Measurements from ENCODE around the gene SOSTDC1. TPM values are rescaled to one million over a fixed set of nuclear protein-coding genes. Genes with fewer than 3 reads are reported as not detected.

The SOSTDC1 gene
- not detected for total RNA-seq

GRCh38 chr7:16465469-16466361, at the start of gene SOSTDC1:
SOSTDC1 (minus strand) TSS chr7:16465738; CDS start chr7:16465668, 70 bp downstream.
- DNase-seq, result no peak
- CTCF ChIA-PET, result no interaction called here
- intact Hi-C loops (cut with micrococcal nuclease), result no loop called here
- H3K36me3 Mint-ChIP-seq (ENCODE audit: low read depth), result no peaks in the 10 kb centered on the region
- no peak for ATAC-seq
- no peak within 1 kb of the TSS for H3K4me3 Mint-ChIP-seq
- POLR2A ChIA-PET, result no interaction called here
- peaks cover 2% of the 10 kb centered on the region for H3K4me1 Mint-ChIP-seq (ENCODE audit: low read depth)
- no peaks in the 10 kb centered on the region for H3K9me3 Mint-ChIP-seq
- peaks cover 12% of the 10 kb centered on the region for H3K27me3 Mint-ChIP-seq
- H3K27ac Mint-ChIP-seq, result no peak within 1 kb of the TSS
- TF ChIP-seq CTCF (IDR thresholded peaks at IDR 0.05), result no peak

- intact Hi-C loops (cut with micrococcal nuclease), result no loop called here
- no peaks in the 10 kb centered on the region for H3K36me3 Mint-ChIP-seq (ENCODE audit: low read depth)
- H3K27me3 Mint-ChIP-seq, result no peaks in the 10 kb centered on the region
- TF ChIP-seq CTCF (IDR thresholded peaks at IDR 0.05), result no peak
- no peak for DNase-seq
- POLR2A ChIA-PET, result no interaction called here
- H3K4me3 Mint-ChIP-seq, result no peak overlapping the region
- H3K4me1 Mint-ChIP-seq (ENCODE audit: low read depth), result no peaks in the 10 kb centered on the region
- no peaks in the 10 kb centered on the region for H3K9me3 Mint-ChIP-seq
- CTCF ChIA-PET, result interaction anchor here (1.5 to 3.8 kb wide), 2 partner anchors 10 kb away, joined by 4 to 8 read pairs; no protein-coding TSS in a partner anchor
- no peak for ATAC-seq
- no peak overlapping the region for H3K27ac Mint-ChIP-seq
Observed at GRCh38 chr7:16514729-16515128, 49.2 kb upstream of the SOSTDC1 start.

- TF ChIP-seq CTCF (IDR thresholded peaks at IDR 0.05), result no peak
- no peak for ATAC-seq
- no peaks in the 10 kb centered on the region for H3K4me1 Mint-ChIP-seq (ENCODE audit: low read depth)
- intact Hi-C loops (cut with micrococcal nuclease), result no loop called here
- no peak for DNase-seq
- no peaks in the 10 kb centered on the region for H3K9me3 Mint-ChIP-seq
- H3K27me3 Mint-ChIP-seq, result no peaks in the 10 kb centered on the region
- H3K4me3 Mint-ChIP-seq, result no peak overlapping the region
- H3K27ac Mint-ChIP-seq, result no peak overlapping the region
- ChIA-PET POLR2A (no interaction called here), CTCF (interaction anchor here (1.2 to 3.8 kb wide), 3 partner anchors 8 to 10 kb away, joined by 3 to 8 read pairs (median 4); no protein-coding TSS in a partner anchor)
- H3K36me3 Mint-ChIP-seq (ENCODE audit: low read depth), result no peaks in the 10 kb centered on the region
Observed at GRCh38 chr7:16514271-16514670, 48.7 kb upstream of the SOSTDC1 start.

GRCh38 chr7:16512097-16512496, 46.6 kb upstream of the SOSTDC1 start:
- H3K9me3 Mint-ChIP-seq, result no peaks in the 10 kb centered on the region
- no peak for TF ChIP-seq CTCF (IDR thresholded peaks at IDR 0.05)
- no peak for ATAC-seq
- ChIA-PET POLR2A (no interaction called here), CTCF (no interaction called here)
- no peak overlapping the region for H3K4me3 Mint-ChIP-seq
- no peak overlapping the region for H3K27ac Mint-ChIP-seq
- intact Hi-C loops (cut with micrococcal nuclease), result no loop called here
- H3K36me3 Mint-ChIP-seq (ENCODE audit: low read depth), result no peaks in the 10 kb centered on the region
- no peaks in the 10 kb centered on the region for H3K27me3 Mint-ChIP-seq
- DNase-seq, result no peak
- H3K4me1 Mint-ChIP-seq (ENCODE audit: low read depth), result no peaks in the 10 kb centered on the region

GRCh38 chr7:16511314-16511713, 45.8 kb upstream of the SOSTDC1 start:
- CTCF ChIA-PET, result interaction anchor here (1.1 kb wide), 1 partner anchor 80 kb away, joined by 3 read pairs; no protein-coding TSS in a partner anchor
- Mint-ChIP-seq H3K9me3 (no peaks in the 10 kb centered on the region), H3K4me3 (no peak overlapping the region), H3K36me3 (ENCODE audit: low read depth) (no peaks in the 10 kb centered on the region), H3K4me1 (ENCODE audit: low read depth) (no peaks in the 10 kb centered on the region), H3K27ac (no peak overlapping the region), H3K27me3 (no peaks in the 10 kb centered on the region)
- ATAC-seq, result no peak
- POLR2A ChIA-PET, result no interaction called here
- intact Hi-C loops (cut with micrococcal nuclease), result no loop called here
- DNase-seq, result no peak
- no peak for TF ChIP-seq CTCF (IDR thresholded peaks at IDR 0.05)

Data from activated CD8-positive, alpha-beta T cell treated with anti-CD3 and anti-CD28 coated beads for 36 hours (primary cell).